ENCODE results near the gene ARHGAP26.

The ARHGAP26 gene

DNA sequence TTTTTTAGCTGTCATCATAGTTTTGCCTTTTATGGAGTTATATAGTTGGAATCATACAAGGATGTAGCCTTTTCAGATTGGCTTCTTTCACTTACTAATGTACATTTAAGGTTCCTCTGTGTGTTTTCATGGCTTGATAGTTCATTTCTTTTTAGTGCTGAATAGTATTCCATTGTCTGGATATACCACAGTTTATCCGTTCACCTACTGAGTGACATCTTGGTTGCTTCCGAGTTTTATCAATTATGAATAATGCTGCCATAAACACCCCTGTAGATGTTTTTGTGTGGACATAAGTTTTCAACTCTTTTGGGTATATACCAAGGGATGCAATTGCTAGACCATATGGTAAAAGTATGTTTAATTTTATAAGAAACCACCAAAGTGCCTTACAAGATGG, 497.0 kb downstream of the ARHGAP26 start:
- no peak for DNase-seq

- no peak for DNase-seq
Measured at GRCh38 chr5:143268388-143268787, 498.2 kb downstream of the ARHGAP26 start.

GRCh38 chr5:143271431-143271830, 501.3 kb downstream of the ARHGAP26 start:
- no peak for DNase-seq

DNA sequence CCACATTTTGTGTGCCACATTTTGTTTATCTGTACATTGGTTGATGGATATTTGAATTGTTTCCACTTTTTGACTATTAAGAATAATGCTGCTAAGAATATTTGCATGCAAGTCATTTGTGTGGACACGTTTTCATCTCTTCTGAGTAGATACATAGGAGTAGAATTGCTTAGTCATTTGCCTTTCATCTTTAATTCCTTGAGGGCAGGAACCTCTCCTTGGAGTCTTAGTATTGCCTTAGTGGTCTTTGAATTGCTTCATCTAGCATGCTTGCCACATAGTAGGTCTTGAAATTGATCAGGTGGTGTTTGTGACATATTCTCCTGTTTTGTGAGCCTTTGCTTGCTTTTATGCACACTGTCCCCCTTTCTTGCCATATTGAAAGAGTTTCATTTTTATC, 504.8 kb downstream of the ARHGAP26 start:
- no peak for DNase-seq

- no peak for DNase-seq
Measured at GRCh38 chr5:143275512-143276363, 505.6 kb downstream of the ARHGAP26 start.

- no peak for DNase-seq
Measured at GRCh38 chr5:143277536-143277935, 507.4 kb downstream of the ARHGAP26 start.

All from activated CD4-positive, alpha-beta T cell treated with anti-CD3 and anti-CD28 coated beads for 1 hour (primary cell).